SK-N-SH treated with all-trans-retinoic acid at 6 μM for 48 hours (cell line): ENCODE measurements around the gene LRRC74B.
"Not testable (repeated sequence)": the region's sequence is repeated elsewhere in the genome, so short reads cannot be mapped to it uniquely, and the experiment has no call there.

ENCODE experiments used
- CREB5 ChIP-seq: fragments of 250-450 bp; sonication (Bioruptor Pico); IDR thresholded peaks from 2 replicates; pipeline ENCODE4 v1.5.1; 2020; ENCODE audit warnings: low read depth, mild to moderate bottlenecking, moderate library complexity
- CSRNP3 ChIP-seq: fragments of 250-450 bp; sonication (Bioruptor Pico); IDR thresholded peaks from 2 replicates; pipeline ENCODE4 v1.5.1; 2021; ENCODE audit warnings: mild to moderate bottlenecking, moderate library complexity
- ESRRG ChIP-seq: fragments of 250-450 bp; sonication (Bioruptor Pico); IDR thresholded peaks from 2 replicates; pipeline ENCODE4 v1.6.1; 2021; ENCODE audit warnings: mild to moderate bottlenecking
- ISL1 ChIP-seq: fragments of 250-450 bp; sonication (Bioruptor Pico); IDR thresholded peaks from 2 replicates; pipeline ENCODE4 v2.1.2; 2022; ENCODE audit warnings: mild to moderate bottlenecking, moderate library complexity
- OSR1 ChIP-seq: fragments of 250-450 bp; sonication (Bioruptor Pico); IDR thresholded peaks from 2 replicates; pipeline ENCODE4 v1.8.0; 2022; ENCODE audit warnings: moderate library complexity, mild to moderate bottlenecking, inconsistent platforms
- PATZ1 ChIP-seq: fragments of 250-450 bp; sonication (Bioruptor Pico); IDR thresholded peaks from 2 replicates; pipeline ENCODE4 v1.8.0; 2020; ENCODE audit warnings: mild to moderate bottlenecking, moderate library complexity, borderline replicate concordance
- RARB ChIP-seq: fragments of 250-450 bp; sonication (Bioruptor Pico); IDR thresholded peaks from 2 replicates; pipeline ENCODE4 v1.8.0; 2021; ENCODE audit warnings: mild to moderate bottlenecking, moderate library complexity
- SNAI2 ChIP-seq: fragments of 250-450 bp; sonication (Bioruptor Pico); IDR thresholded peaks from 2 replicates; pipeline ENCODE4 v1.5.0; 2020; ENCODE audit warnings: mild to moderate bottlenecking, moderate library complexity
- ZC3H10 ChIP-seq: fragments of 250-450 bp; sonication (Bioruptor Pico); IDR thresholded peaks from 2 replicates; pipeline ENCODE4 v1.5.1; 2021; ENCODE audit warnings: mild to moderate bottlenecking, moderate library complexity
- ZFP3 ChIP-seq: fragments of 250-450 bp; sonication (Bioruptor Pico); IDR thresholded peaks from 2 replicates; pipeline ENCODE4 v1.5.0; 2020; ENCODE audit warnings: mild to moderate bottlenecking, moderate library complexity
- ZFP30 ChIP-seq: fragments of 450-650 bp; formaldehyde crosslinking; IDR thresholded peaks from 2 replicates; pipeline ENCODE4 v1.5.0; 2022; ENCODE audit warnings: mild to moderate bottlenecking, moderate library complexity
- ZNF8 ChIP-seq: fragments of 450-650 bp; formaldehyde crosslinking; IDR thresholded peaks from 2 replicates; pipeline ENCODE4 v1.5.0; 2020; ENCODE audit warnings: mild to moderate bottlenecking, moderate library complexity

GRCh38 chr22:21048965-21049364 is 3.2 kb downstream of the LRRC74B start:
- not testable (repeated sequence) for TF ChIP-seq CREB5 (CRISPR knock-in tag); ZFP3 (CRISPR knock-in tag); CSRNP3 (CRISPR knock-in tag); OSR1 (CRISPR knock-in tag); ISL1; PATZ1 (CRISPR knock-in tag); RARB (CRISPR knock-in tag); ESRRG; ZNF8 (CRISPR knock-in tag); ZFP30; SNAI2; ZC3H10 (CRISPR knock-in tag)
